ENCODE measurements around the gene DDRGK1. TPM values are rescaled to one million over a fixed set of nuclear protein-coding genes. Genes with fewer than 3 reads are reported as not detected.

DDRGK1 gene
- polyA plus RNA-seq, 2 of the 4 experiments (the other 2 are of a cell fraction): 87.4 to 120 TPM

DNA sequence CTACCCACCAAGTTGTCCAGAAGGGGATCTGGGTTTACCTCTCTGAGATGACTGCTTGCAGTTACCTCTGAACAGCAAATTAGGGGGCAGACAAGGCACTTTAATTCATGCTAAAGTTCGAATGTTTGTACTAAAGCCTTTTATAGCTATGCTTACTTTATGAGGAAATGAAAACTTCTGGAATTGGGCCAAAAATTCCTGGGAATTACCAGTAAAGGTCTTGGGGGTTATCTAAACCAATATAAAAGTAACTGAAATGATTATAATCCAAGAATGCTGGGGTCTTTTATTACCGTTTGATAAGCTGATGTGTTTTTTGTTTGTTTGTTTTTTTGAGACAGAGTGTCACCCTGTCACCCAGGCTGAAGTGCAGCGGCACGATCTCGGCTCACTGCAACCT is 23.2 kb downstream of the DDRGK1 start:
- H3K4me2 ChIP-seq: no peak overlapping the region
- no peaks in the 10 kb centered on the region for H3K4me1 ChIP-seq
- ChIA-PET POLR2A (interaction anchor here (0.7 kb wide), 1 partner anchor 23 kb away, joined by 4 read pairs; the partner anchor contains the start of gene DDRGK1), CTCF (interaction anchor here (1.3 kb wide), 1 partner anchor 63 kb away, joined by 6 read pairs; no protein-coding TSS in a partner anchor)
- no peaks in the 10 kb centered on the region for H3K9me3 ChIP-seq
- DNase-seq (ENCODE audit: low read depth in 1 of 2, low spot score in 1 of 2): no peak
- no peak for FAIRE-seq
- H3K4me3 ChIP-seq: no peak overlapping the region
- no peak overlapping the region for H3K27ac ChIP-seq
- ATAC-seq: no peak
- TF ChIP-seq, protein P1, sequence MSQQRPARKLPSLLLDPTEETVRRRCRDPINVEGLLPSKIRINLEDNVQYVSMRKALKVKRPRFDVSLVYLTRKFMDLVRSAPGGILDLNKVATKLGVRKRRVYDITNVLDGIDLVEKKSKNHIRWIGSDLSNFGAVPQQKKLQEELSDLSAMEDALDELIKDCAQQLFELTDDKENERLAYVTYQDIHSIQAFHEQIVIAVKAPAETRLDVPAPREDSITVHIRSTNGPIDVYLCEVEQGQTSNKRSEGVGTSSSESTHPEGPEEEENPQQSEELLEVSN (IDR thresholded peaks at IDR 0.05; ENCODE audit: borderline replicate concordance, low read depth): no peak
- TF ChIP-seq KDM1A (IDR thresholded peaks at IDR 0.05; ENCODE audit: low read depth): no peak
- TF ChIP-seq RARB (CRISPR knock-in tag; IDR thresholded peaks at IDR 0.05): no peak
- no peak for TF ChIP-seq BCL3 (IDR thresholded peaks at IDR 0.05)
- no peak for TF ChIP-seq HOXB5 (CRISPR knock-in tag; IDR thresholded peaks at IDR 0.05)
- no peak for TF ChIP-seq FOXS1 (CRISPR knock-in tag; IDR thresholded peaks at IDR 0.05)
- TF ChIP-seq CBX2 (IDR thresholded peaks at IDR 0.05; ENCODE audit: borderline replicate concordance, low read depth): no peak
- TF ChIP-seq, protein P2, sequence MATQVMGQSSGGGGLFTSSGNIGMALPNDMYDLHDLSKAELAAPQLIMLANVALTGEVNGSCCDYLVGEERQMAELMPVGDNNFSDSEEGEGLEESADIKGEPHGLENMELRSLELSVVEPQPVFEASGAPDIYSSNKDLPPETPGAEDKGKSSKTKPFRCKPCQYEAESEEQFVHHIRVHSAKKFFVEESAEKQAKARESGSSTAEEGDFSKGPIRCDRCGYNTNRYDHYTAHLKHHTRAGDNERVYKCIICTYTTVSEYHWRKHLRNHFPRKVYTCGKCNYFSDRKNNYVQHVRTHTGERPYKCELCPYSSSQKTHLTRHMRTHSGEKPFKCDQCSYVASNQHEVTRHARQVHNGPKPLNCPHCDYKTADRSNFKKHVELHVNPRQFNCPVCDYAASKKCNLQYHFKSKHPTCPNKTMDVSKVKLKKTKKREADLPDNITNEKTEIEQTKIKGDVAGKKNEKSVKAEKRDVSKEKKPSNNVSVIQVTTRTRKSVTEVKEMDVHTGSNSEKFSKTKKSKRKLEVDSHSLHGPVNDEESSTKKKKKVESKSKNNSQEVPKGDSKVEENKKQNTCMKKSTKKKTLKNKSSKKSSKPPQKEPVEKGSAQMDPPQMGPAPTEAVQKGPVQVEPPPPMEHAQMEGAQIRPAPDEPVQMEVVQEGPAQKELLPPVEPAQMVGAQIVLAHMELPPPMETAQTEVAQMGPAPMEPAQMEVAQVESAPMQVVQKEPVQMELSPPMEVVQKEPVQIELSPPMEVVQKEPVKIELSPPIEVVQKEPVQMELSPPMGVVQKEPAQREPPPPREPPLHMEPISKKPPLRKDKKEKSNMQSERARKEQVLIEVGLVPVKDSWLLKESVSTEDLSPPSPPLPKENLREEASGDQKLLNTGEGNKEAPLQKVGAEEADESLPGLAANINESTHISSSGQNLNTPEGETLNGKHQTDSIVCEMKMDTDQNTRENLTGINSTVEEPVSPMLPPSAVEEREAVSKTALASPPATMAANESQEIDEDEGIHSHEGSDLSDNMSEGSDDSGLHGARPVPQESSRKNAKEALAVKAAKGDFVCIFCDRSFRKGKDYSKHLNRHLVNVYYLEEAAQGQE (IDR thresholded peaks at IDR 0.05): no peak
- TF ChIP-seq ESRRA (IDR thresholded peaks at IDR 0.05; ENCODE audit: borderline replicate concordance, low read length): no peak
- no peak for TF ChIP-seq FOSL2 (IDR thresholded peaks at IDR 0.05)
- no peak for TF ChIP-seq FOSL2 (CRISPR knock-in tag; IDR thresholded peaks at IDR 0.05)
- no peak for TF ChIP-seq FOSB (CRISPR knock-in tag; IDR thresholded peaks at IDR 0.05)
- TF ChIP-seq EHMT2 (IDR thresholded peaks at IDR 0.05; ENCODE audit: low read depth): no peak
- no peak for TF ChIP-seq SMC3 (IDR thresholded peaks at IDR 0.05)
- no peak for TF ChIP-seq POLR2AphosphoS2 (conservative IDR thresholded peaks at IDR 0.05; ENCODE audit: low read length)
- no peak for TF ChIP-seq CHD4 (IDR thresholded peaks at IDR 0.05; ENCODE audit: borderline replicate concordance)
- no peak for TF ChIP-seq HOXB13 (CRISPR knock-in tag; IDR thresholded peaks at IDR 0.05; ENCODE audit: low read depth)
- WGBS (ENCODE audit: missing lambda C conversion rate): 68% methylated on average over 5 of the region's 5 CpGs

DNA sequence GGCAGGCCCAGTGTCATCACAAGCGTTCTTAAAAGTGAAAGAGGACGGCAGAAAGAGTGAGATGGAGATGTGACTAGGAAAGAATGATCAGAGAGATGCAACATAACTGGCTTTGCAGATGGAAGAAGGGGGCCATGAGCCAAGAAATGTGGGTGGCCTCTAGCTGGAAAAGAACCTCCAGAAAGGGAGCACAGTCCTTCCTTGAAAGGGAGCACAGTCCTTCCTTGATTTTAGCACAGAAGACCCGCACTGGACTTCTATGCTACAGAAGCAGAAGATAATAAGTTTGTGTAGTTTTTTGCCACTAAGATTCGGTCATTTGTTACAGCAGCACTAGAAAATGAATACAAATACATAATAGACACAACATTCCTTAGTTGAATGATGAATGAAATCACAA is 24.2 kb downstream of the DDRGK1 start:
- ChIA-PET POLR2A (no interaction called here), CTCF (no interaction called here)
- 87% methylated on average over 4 of the region's 4 CpGs for WGBS (ENCODE audit: missing lambda C conversion rate)
- Histone ChIP-seq H3K27ac (no peak overlapping the region), H3K4me3 (no peak overlapping the region), H3K4me1 (peaks cover under 1% of the 10 kb centered on the region; the same call in 1 of the 3 replicates), H3K9me3 (no peaks in the 10 kb centered on the region), H3K4me2 (no peak overlapping the region)
- DNase-seq (ENCODE audit: low read depth in 1 of 2, low spot score in 1 of 2) (no peak), FAIRE-seq (no peak), ATAC-seq (no peak)
- TF ChIP-seq, protein P3, sequence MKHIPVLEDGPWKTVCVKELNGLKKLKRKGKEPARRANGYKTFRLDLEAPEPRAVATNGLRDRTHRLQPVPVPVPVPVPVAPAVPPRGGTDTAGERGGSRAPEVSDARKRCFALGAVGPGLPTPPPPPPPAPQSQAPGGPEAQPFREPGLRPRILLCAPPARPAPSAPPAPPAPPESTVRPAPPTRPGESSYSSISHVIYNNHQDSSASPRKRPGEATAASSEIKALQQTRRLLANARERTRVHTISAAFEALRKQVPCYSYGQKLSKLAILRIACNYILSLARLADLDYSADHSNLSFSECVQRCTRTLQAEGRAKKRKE (CRISPR knock-in tag; IDR thresholded peaks at IDR 0.05; ENCODE audit: low read depth): no peak
- TF ChIP-seq RAD21 (conservative IDR thresholded peaks at IDR 0.05 in 1 of 2, IDR thresholded peaks at IDR 0.05 in 1 of 2) (no peak), HDAC2 (IDR thresholded peaks at IDR 0.05) (no peak), CHD4 (IDR thresholded peaks at IDR 0.05; ENCODE audit: borderline replicate concordance) (no peak), HES2 (IDR thresholded peaks at IDR 0.05) (no peak), CHD2 (IDR thresholded peaks at IDR 0.05; ENCODE audit: low read length, partially characterized antibody) (no peak), BHLHE40 (IDR thresholded peaks at IDR 0.05; ENCODE audit: low read depth, low read length) (no peak), SREBF2 (IDR thresholded peaks at IDR 0.05) (no peak), GATA3 (IDR thresholded peaks at IDR 0.05; ENCODE audit: borderline replicate concordance) (no peak), NPAS2 (CRISPR knock-in tag; IDR thresholded peaks at IDR 0.05; ENCODE audit: borderline replicate concordance) (no peak), TFCP2L1 (CRISPR knock-in tag; IDR thresholded peaks at IDR 0.05) (no peak), EHMT2 (IDR thresholded peaks at IDR 0.05; ENCODE audit: low read depth) (no peak), ZC3H11A (IDR thresholded peaks at IDR 0.05) (no peak), KDM1A (IDR thresholded peaks at IDR 0.05; ENCODE audit: low read depth) (no peak), PHF8 (IDR thresholded peaks at IDR 0.05; ENCODE audit: borderline replicate concordance, low read depth) (no peak)
